ENCODE data around the gene AQP5. TPM values are rescaled to one million over a fixed set of nuclear protein-coding genes. Genes with fewer than 3 reads are reported as not detected.

The AQP5 gene
- total RNA-seq, 4 donors from 2014 or later, result 2.3 TPM; not detected in 3

GRCh38 chr12:49978125-49978524 is 16.5 kb downstream of the AQP5 start:
- no peaks in the 10 kb centered on the region for H3K4me1 ChIP-seq
- H3K4me3 ChIP-seq, result no peak overlapping the region
- TF ChIP-seq POLR2A (IDR thresholded peaks at IDR 0.05), result no peak
- no peak for TF ChIP-seq CTCF (IDR thresholded peaks at IDR 0.05)
- H3K27me3 ChIP-seq, result no peaks in the 10 kb centered on the region
- intact Hi-C loops (cut with DNase I; ENCODE audit: low total_unique reads), result no loop called here
- no peaks in the 10 kb centered on the region for H3K36me3 ChIP-seq
- no peak for DNase-seq
- H3K9me3 ChIP-seq, result no peaks in the 10 kb centered on the region
- no peak overlapping the region for H3K27ac ChIP-seq

- no peak overlapping the region for H3K4me3 ChIP-seq
- no peaks in the 10 kb centered on the region for H3K4me1 ChIP-seq
- no peak for TF ChIP-seq CTCF (IDR thresholded peaks at IDR 0.05)
- no peak for TF ChIP-seq POLR2A (IDR thresholded peaks at IDR 0.05)
- no peak for DNase-seq
- no peaks in the 10 kb centered on the region for H3K36me3 ChIP-seq
- H3K27me3 ChIP-seq, result no peaks in the 10 kb centered on the region
- no peak overlapping the region for H3K27ac ChIP-seq
- intact Hi-C loops (cut with DNase I; ENCODE audit: low total_unique reads), result no loop called here
- H3K9me3 ChIP-seq, result no peaks in the 10 kb centered on the region
These were observed 17.4 kb downstream of the AQP5 start for GRCh38 chr12:49979016-49979586.

GRCh38 chr12:49979791-49980190 is 18.1 kb downstream of the AQP5 start:
- intact Hi-C loops (cut with DNase I; ENCODE audit: low total_unique reads), result no loop called here
- H3K4me3 ChIP-seq, result no peak overlapping the region

GRCh38 chr12:49980501-49981349 is 19.1 kb downstream of the AQP5 start:
- Histone ChIP-seq H3K36me3 (no peaks in the 10 kb centered on the region), H3K4me1 (no peaks in the 10 kb centered on the region), H3K27ac (no peak overlapping the region), H3K4me3 (no peak overlapping the region), H3K9me3 (no peaks in the 10 kb centered on the region), H3K27me3 (no peaks in the 10 kb centered on the region)
- intact Hi-C loops (cut with DNase I; ENCODE audit: low total_unique reads), result no loop called here
- TF ChIP-seq POLR2A (IDR thresholded peaks at IDR 0.05), result no peak
- TF ChIP-seq CTCF (IDR thresholded peaks at IDR 0.05), result no peak
- no peak for DNase-seq

More at GRCh38 chr12:49979791-49980190, 18.1 kb downstream of the AQP5 start:
- H3K9me3 ChIP-seq, result no peaks in the 10 kb centered on the region
- no peak for DNase-seq
- no peaks in the 10 kb centered on the region for H3K36me3 ChIP-seq
- H3K27ac ChIP-seq, result no peak overlapping the region
- H3K27me3 ChIP-seq, result no peaks in the 10 kb centered on the region
- no peaks in the 10 kb centered on the region for H3K4me1 ChIP-seq
- TF ChIP-seq POLR2A (IDR thresholded peaks at IDR 0.05) (no peak), CTCF (IDR thresholded peaks at IDR 0.05) (no peak)
